ENCODE measurements around the gene KCNIP1.

DNA sequence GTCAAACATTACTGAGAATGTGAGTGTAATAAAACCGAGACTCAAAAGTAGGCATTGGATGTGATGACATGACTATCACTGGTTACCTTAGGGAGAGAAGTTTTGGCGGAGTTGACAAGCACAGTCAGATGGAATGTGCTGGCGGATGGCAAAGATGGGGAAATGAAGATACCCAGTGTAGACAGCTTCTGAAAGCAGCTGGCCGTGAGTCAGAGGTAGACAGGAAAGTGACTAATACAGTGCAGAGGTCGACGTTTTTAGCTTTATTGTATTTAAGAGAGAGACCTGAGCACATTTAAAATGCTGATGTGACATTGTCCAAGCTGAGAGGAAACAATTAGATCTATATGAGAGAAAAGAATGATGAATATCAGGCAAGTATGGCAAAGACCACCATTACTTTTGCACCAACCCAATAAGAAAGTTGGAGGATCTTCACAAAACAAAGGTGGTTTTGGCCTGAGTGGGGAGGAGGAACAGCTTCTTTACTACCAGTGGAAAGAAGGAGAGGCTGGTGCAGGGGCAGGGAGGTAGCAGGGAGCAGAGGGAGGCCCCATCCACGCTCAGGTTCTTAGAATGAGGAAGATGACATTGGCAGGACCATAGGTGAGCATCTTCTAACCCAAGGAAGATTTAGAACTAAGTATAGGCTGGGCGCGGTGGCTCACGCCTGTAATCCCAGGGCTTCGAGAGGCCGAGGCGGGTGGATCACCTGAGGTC is 36.7 kb upstream of the KCNIP1 start:
- no peak for TF ChIP-seq CTCF (IDR thresholded peaks at IDR 0.05)
- TF ChIP-seq EZH2phosphoT487 (IDR thresholded peaks at IDR 0.05; ENCODE audit: borderline replicate concordance, low read depth), result no peak
- TF ChIP-seq, protein P1, sequence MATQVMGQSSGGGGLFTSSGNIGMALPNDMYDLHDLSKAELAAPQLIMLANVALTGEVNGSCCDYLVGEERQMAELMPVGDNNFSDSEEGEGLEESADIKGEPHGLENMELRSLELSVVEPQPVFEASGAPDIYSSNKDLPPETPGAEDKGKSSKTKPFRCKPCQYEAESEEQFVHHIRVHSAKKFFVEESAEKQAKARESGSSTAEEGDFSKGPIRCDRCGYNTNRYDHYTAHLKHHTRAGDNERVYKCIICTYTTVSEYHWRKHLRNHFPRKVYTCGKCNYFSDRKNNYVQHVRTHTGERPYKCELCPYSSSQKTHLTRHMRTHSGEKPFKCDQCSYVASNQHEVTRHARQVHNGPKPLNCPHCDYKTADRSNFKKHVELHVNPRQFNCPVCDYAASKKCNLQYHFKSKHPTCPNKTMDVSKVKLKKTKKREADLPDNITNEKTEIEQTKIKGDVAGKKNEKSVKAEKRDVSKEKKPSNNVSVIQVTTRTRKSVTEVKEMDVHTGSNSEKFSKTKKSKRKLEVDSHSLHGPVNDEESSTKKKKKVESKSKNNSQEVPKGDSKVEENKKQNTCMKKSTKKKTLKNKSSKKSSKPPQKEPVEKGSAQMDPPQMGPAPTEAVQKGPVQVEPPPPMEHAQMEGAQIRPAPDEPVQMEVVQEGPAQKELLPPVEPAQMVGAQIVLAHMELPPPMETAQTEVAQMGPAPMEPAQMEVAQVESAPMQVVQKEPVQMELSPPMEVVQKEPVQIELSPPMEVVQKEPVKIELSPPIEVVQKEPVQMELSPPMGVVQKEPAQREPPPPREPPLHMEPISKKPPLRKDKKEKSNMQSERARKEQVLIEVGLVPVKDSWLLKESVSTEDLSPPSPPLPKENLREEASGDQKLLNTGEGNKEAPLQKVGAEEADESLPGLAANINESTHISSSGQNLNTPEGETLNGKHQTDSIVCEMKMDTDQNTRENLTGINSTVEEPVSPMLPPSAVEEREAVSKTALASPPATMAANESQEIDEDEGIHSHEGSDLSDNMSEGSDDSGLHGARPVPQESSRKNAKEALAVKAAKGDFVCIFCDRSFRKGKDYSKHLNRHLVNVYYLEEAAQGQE (IDR thresholded peaks at IDR 0.05; ENCODE audit: low read depth, low read length), result 0 out of 2 replicates have a peak, but pooled peaks have one; percentile 49
- TF ChIP-seq TAF1 (IDR thresholded peaks at IDR 0.05; ENCODE audit: borderline replicate concordance, low read depth, low read length), result no peak
- TF ChIP-seq EP300 (IDR thresholded peaks at IDR 0.05; ENCODE audit: borderline replicate concordance in 1 of 2, low read depth in 1 of 2, low read length in 1 of 2), result peak in 1 of 2 experiments; percentile 92; a peak in 2 of 4 replicates
- TF ChIP-seq, protein P2, sequence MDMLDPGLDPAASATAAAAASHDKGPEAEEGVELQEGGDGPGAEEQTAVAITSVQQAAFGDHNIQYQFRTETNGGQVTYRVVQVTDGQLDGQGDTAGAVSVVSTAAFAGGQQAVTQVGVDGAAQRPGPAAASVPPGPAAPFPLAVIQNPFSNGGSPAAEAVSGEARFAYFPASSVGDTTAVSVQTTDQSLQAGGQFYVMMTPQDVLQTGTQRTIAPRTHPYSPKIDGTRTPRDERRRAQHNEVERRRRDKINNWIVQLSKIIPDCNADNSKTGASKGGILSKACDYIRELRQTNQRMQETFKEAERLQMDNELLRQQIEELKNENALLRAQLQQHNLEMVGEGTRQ (IDR thresholded peaks at IDR 0.05; ENCODE audit: borderline replicate concordance, low read depth, low read length), result no peak
- TF ChIP-seq GATA2 (CRISPR knock-in tag; IDR thresholded peaks at IDR 0.05), result no peak
- no peak for TF ChIP-seq RAD21 (IDR thresholded peaks at IDR 0.05; ENCODE audit: low read length)
- TF ChIP-seq MXI1 (IDR thresholded peaks at IDR 0.05; ENCODE audit: low read depth, low read length), result no peak
- peak; percentile 75; the same call in 1 of the 2 replicates for TF ChIP-seq ZBTB33 (IDR thresholded peaks at IDR 0.05; ENCODE audit: borderline replicate concordance, low read depth)
- TF ChIP-seq RFX5 (IDR thresholded peaks at IDR 0.05; ENCODE audit: low read length), result no peak
- TF ChIP-seq POLR2AphosphoS5 (IDR thresholded peaks at IDR 0.05; ENCODE audit: low read depth, low read length), result peak; percentile 69; the same call in 1 of the 2 replicates
- peak; percentile 98 for TF ChIP-seq TCF12 (IDR thresholded peaks at IDR 0.05)
- peak; percentile 79; the same call in 1 of the 2 replicates for TF ChIP-seq TEAD4 (IDR thresholded peaks at IDR 0.05; ENCODE audit: borderline replicate concordance, insufficient read depth)

Measured in SK-N-SH (cell line).